ENCODE results near the gene RFX7.

DNA sequence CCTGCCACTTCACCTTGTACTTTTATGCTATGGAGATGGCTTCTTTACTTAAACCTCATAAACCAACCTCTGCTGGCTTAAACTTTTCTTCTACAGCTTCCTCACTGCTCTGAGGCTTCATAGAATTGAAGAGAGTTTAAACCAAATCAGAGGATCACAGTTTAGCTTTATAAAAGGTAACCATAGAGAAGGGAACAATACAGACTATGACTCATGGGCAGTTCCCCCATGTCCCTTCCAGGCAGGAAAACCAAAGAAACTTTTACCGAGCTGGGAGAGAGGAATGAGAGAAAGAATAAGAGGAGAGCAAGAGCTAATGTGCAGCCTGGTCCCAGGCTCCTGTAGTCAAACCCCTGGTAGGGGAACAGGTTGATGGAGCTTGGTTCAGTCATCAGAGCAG, 196.3 kb downstream of the RFX7 start:
- TF ChIP-seq, protein P1, sequence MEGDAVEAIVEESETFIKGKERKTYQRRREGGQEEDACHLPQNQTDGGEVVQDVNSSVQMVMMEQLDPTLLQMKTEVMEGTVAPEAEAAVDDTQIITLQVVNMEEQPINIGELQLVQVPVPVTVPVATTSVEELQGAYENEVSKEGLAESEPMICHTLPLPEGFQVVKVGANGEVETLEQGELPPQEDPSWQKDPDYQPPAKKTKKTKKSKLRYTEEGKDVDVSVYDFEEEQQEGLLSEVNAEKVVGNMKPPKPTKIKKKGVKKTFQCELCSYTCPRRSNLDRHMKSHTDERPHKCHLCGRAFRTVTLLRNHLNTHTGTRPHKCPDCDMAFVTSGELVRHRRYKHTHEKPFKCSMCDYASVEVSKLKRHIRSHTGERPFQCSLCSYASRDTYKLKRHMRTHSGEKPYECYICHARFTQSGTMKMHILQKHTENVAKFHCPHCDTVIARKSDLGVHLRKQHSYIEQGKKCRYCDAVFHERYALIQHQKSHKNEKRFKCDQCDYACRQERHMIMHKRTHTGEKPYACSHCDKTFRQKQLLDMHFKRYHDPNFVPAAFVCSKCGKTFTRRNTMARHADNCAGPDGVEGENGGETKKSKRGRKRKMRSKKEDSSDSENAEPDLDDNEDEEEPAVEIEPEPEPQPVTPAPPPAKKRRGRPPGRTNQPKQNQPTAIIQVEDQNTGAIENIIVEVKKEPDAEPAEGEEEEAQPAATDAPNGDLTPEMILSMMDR (IDR thresholded peaks at IDR 0.05) = no peak
- TF ChIP-seq POLR2AphosphoS5 (IDR thresholded peaks at IDR 0.05) = no peak
- TF ChIP-seq POLR2A (IDR thresholded peaks at IDR 0.05) = no peak

Measured in transverse colon (tissue), 4 donors.